Nephron (organoid): ENCODE results near the gene SERHL2.
"Not testable (repeated sequence)": the region's sequence is repeated elsewhere in the genome, so short reads cannot be mapped to it uniquely, and the experiment has no call there.

Source experiments
- H3K27ac Mint-ChIP-seq, 3 experiments: 2 replicates each; pipeline ENCODE4 v1.8.0; 2020; ENCODE audit warnings: mixed read lengths in 3 of 3, mild to moderate bottlenecking in 2 of 3, moderate library complexity in 1 of 3
- H3K27me3 Mint-ChIP-seq: 2 replicates; pipeline ENCODE4 v1.8.0; 2021; ENCODE audit warnings: low read depth, mild to moderate bottlenecking, moderate library complexity, mixed read lengths
- H3K36me3 Mint-ChIP-seq: 2 replicates; pipeline ENCODE4 v1.8.0; 2020; ENCODE audit warnings: low read depth, mixed read lengths
- H3K4me1 Mint-ChIP-seq: 2 replicates; pipeline ENCODE4 v1.8.0; 2020; ENCODE audit warnings: mixed read lengths
- H3K4me3 Mint-ChIP-seq, 3 experiments: 2 replicates each; pipeline ENCODE4 v1.8.0; 2020; ENCODE audit warnings: mild to moderate bottlenecking in 3 of 3, mixed read lengths in 3 of 3, moderate library complexity in 2 of 3
- H3K9me3 Mint-ChIP-seq: 2 replicates; pipeline ENCODE4 v1.8.0; 2020; ENCODE audit warnings: mixed read lengths
- TF ChIP-seq, protein P1 (sequence below), 3 experiments: fragments of 200-600 bp; sonication (generic); IDR thresholded peaks; one replicate each; pipeline ENCODE4 v1.5.0; 2021; ENCODE audit warnings: antibody characterized with exemption in 3 of 3; ENCODE audit not compliant: unreplicated experiment in 3 of 3

Gene SERHL2, protein sequence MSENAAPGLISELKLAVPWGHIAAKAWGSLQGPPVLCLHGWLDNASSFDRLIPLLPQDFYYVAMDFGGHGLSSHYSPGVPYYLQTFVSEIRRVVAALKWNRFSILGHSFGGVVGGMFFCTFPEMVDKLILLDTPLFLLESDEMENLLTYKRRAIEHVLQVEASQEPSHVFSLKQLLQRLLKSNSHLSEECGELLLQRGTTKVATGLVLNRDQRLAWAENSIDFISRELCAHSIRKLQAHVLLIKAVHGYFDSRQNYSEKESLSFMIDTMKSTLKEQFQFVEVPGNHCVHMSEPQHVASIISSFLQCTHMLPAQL

DNA sequence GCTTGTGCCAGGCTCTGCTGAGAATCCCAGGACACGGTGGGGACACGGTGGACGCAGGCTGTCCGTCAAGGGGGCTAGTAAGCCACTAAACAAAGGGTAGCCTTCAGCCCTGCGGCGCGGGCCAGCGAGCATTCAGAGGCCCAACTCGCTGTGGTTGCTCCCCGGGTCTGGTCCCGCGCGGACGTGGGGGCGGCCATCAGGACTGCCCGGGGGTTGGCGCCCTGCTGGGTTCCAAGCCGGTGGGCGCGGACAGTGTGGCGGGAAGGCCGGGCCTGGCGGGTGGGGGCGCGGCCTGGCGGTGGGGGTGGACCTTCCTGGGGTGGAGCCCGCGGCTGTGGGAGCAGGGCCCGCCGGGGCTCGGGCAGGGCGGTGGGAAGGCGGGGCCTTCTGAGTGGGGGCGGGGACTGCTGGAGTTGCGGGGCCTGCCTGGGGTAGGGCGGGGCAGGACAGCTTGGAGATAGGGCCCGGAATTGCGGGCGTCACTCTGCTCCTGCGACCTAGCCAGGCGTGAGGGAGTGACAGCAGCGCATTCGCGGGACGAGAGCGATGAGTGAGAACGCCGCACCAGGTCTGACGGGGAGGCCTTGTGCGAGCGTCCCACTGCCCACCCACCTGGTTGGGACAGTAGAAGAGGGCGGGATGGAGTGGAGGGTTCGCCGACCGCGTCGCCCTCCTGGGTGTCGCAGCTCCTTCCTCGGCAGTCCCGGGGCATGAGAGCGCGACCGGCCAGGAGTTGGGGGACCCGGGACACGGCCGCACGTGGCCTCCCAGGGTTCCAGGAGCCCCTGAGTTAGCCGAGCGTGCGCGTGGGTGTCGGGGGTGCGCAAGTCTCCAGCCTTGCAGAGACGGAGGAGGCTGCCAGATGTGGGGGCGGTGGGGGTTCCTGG lies at the start of gene SERHL2:
Gene SERHL2, plus strand, starts transcription at position 482 of the 887 bp plus-strand sequence. Its CDS starts 65 bp downstream, at position 547.
- TF ChIP-seq, protein P1, sequence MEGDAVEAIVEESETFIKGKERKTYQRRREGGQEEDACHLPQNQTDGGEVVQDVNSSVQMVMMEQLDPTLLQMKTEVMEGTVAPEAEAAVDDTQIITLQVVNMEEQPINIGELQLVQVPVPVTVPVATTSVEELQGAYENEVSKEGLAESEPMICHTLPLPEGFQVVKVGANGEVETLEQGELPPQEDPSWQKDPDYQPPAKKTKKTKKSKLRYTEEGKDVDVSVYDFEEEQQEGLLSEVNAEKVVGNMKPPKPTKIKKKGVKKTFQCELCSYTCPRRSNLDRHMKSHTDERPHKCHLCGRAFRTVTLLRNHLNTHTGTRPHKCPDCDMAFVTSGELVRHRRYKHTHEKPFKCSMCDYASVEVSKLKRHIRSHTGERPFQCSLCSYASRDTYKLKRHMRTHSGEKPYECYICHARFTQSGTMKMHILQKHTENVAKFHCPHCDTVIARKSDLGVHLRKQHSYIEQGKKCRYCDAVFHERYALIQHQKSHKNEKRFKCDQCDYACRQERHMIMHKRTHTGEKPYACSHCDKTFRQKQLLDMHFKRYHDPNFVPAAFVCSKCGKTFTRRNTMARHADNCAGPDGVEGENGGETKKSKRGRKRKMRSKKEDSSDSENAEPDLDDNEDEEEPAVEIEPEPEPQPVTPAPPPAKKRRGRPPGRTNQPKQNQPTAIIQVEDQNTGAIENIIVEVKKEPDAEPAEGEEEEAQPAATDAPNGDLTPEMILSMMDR (IDR thresholded peaks at IDR 0.05; ENCODE audit: unreplicated experiment in 3 of 3) = no peak
- H3K4me3 Mint-ChIP-seq = peak within 1 kb of the TSS; percentile 87 to 89 (median 88)
- peaks cover 5% of the 10 kb centered on the region for H3K4me1 Mint-ChIP-seq
- H3K9me3 Mint-ChIP-seq = peaks cover 8% of the 10 kb centered on the region
- H3K27ac Mint-ChIP-seq = peak within 1 kb of the TSS in 1 of 3 experiments; percentile 73
- no peaks in the 10 kb centered on the region for H3K36me3 Mint-ChIP-seq
- peaks cover 12% of the 10 kb centered on the region for H3K27me3 Mint-ChIP-seq

DNA sequence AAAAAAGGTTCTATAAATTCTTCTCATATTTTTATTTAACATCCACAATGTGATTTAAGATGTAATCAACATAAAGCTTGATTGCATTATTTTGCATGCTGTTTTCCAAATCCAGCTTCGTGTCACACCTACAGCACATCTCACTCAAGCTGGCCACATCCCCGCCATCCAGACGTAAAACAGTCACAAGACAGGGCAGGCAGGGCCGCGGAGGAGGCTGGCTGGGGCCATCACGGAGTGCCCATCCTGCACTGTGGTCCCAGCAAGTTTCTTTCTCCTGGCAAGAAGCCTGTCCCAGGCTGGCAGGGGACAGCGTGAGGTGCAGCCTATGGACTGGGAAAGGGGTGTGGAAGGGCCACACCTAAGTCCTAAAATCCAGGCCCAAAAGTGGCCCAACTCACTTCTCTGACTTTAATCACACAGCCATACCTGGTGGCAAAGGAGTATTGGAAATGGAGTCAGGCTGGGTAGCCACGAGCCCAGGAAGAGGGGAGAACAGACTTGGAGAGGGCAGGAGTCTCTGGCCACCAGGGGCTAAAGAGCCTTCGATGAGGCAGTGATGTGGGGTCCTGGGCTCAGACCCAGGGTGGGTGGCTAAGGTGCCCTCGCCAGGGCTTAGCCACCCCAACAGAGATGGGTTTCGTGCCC lies 45.3 kb upstream of the SERHL2 start:
- not testable (repeated sequence) for H3K4me1 Mint-ChIP-seq, H3K4me3 Mint-ChIP-seq, H3K9me3 Mint-ChIP-seq, H3K27ac Mint-ChIP-seq, H3K27me3 Mint-ChIP-seq
- peaks cover 12% of the 10 kb centered on the region for H3K36me3 Mint-ChIP-seq

DNA sequence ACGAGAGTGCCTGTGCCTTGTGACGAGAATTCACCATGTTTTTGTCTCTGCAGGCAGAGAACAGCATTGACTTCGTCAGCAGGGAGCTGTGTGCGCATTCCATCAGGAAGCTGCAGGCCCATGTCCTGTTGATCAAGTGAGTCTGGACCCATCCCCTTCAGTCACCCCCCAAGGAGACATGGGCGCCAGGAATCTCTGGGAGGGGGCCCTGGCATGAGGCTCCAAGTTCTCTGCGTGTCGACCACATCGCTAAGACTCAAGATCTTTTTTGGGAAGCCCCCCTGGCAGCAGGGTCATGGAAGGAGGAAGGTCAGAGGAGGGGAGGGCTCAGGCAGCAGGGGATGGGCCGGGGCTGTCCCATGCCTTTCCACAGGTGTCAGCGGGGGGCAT lies 44.8 kb upstream of the SERHL2 start:
- not testable (repeated sequence) for H3K27ac Mint-ChIP-seq, H3K27me3 Mint-ChIP-seq, H3K9me3 Mint-ChIP-seq, H3K4me1 Mint-ChIP-seq, H3K4me3 Mint-ChIP-seq
- H3K36me3 Mint-ChIP-seq = peaks cover 12% of the 10 kb centered on the region

DNA sequence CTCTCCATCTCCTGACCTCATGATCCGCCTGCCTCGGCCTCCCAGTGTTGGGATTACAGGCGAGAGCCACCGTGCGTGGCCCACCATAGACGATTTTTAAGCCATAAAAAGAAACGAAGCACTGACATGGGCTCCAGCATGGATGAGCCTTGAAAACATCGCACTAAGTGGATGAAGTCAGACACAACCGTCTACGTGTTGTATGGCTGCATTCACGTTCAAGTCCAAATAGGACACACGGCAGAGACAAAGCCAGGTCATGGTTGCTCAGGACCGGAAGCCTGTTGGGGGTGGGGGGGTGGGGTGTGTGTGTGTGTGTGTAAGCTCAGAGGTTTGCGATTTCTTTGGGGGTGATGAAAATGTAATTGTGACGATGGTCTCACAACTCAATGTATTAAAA lies 44.2 kb upstream of the SERHL2 start:
- H3K9me3 Mint-ChIP-seq = no peaks in the 10 kb centered on the region
- TF ChIP-seq, protein P1 (IDR thresholded peaks at IDR 0.05; ENCODE audit: unreplicated experiment in 3 of 3) = no peak
- no peak overlapping the region for H3K27ac Mint-ChIP-seq

DNA sequence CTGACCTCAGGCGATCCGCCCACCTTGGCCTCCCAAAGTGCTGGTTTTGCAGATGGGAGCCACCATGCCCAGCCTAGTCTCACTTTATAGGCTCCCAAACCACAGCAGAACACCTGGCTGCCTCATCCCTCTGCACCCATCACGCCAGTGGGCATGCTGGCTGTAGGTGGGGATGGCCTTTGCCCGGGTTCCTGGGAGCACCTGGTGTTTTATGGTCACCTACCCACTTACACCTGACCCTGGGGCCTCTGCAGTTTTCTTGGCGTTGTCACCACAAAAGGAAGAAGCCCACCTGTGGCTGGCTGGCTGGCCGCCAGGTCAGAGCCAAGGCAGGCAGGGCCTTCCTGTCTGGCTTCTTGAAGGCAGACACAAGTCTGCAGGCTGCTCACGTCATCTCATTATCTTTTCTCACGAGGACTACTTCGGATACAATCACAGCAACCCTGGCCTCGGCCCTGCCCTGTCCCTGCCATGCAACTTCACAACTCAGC lies 42.3 kb upstream of the SERHL2 start:
- Mint-ChIP-seq H3K4me3 (no peak overlapping the region), H3K36me3 (peaks cover 20% of the 10 kb centered on the region), H3K27ac (peak overlapping the region; percentile 51 to 87 (median 52)), H3K27me3 (peaks cover 3% of the 10 kb centered on the region), H3K9me3 (no peaks in the 10 kb centered on the region), H3K4me1 (peaks cover 5% of the 10 kb centered on the region)
- TF ChIP-seq, protein P1 (IDR thresholded peaks at IDR 0.05; ENCODE audit: unreplicated experiment in 3 of 3) = no peak

More for the DNA sequence above, 44.2 kb upstream of the SERHL2 start:
- no peak overlapping the region for H3K4me3 Mint-ChIP-seq
- H3K27me3 Mint-ChIP-seq = peaks cover 3% of the 10 kb centered on the region
- H3K36me3 Mint-ChIP-seq = peaks cover 12% of the 10 kb centered on the region
- peaks cover 5% of the 10 kb centered on the region for H3K4me1 Mint-ChIP-seq

DNA sequence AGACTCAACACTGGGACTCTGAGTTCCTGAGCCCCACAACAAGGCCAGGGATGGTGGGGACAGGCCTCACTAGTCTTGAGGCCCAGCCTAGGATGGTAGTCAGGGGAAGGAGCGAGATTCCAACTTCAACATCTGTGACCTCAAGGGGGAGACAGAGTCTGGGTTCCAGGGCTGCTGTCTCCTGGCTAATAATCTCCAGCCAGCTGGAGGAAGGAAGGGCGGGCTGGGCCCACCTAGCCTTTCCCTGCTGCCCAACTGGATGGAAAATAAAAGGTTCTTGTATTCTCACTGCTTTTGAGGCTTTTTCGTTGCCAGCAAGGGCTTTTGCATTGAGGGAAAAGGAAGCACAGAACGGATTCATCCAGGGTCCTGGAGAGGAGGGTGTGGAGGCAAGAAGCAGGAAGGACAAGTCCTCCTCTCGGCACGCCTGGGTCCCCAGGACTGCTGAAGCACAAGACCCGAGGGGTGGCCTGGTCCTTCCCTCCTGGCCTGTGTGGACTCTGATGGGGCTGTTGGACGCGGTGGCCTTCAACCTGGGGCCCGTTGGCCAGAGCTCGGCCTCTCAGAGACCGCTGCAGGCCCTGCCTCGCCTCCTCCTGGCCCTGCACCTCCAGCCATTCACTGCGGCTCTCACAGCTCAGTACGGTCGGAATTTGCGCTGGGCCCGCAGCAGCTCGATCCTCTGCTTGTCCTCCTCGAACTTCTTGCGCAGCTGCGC lies 41.3 kb upstream of the SERHL2 start:
- not testable (repeated sequence) for H3K27me3 Mint-ChIP-seq, H3K4me1 Mint-ChIP-seq, H3K9me3 Mint-ChIP-seq
- H3K4me3 Mint-ChIP-seq = peak overlapping the region; percentile 30 to 64 (median 47)
- H3K36me3 Mint-ChIP-seq = peaks cover 21% of the 10 kb centered on the region
- TF ChIP-seq, protein P1 (IDR thresholded peaks at IDR 0.05; ENCODE audit: unreplicated experiment in 3 of 3) = peak; percentile 29 to 60 (median 56)
- H3K27ac Mint-ChIP-seq = peak overlapping the region; percentile 77 to 91 (median 77)

DNA sequence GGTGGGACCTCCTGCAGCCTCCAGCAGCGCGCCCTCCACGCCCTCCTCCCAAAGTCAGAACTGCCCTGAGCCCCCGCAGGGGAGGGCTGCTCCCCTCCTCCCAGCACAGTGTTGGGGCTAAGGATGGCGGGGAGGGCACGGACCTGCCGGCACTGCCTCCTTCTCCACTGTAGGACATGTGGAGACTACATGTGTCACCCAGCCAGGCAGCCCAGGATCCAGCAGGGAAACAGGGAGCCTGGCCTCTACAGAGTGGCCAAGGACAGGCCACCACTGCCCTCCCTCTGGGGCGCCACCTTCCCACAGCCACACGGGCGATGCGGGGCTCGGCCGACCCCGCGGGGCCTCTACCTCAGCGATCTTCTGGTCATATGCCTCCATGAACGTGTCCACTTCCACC lies 39.4 kb upstream of the SERHL2 start:
- H3K4me3 Mint-ChIP-seq, H3K9me3 Mint-ChIP-seq, H3K27me3 Mint-ChIP-seq, H3K27ac Mint-ChIP-seq, H3K4me1 Mint-ChIP-seq: not testable (repeated sequence)
- peaks cover 24% of the 10 kb centered on the region for H3K36me3 Mint-ChIP-seq

DNA sequence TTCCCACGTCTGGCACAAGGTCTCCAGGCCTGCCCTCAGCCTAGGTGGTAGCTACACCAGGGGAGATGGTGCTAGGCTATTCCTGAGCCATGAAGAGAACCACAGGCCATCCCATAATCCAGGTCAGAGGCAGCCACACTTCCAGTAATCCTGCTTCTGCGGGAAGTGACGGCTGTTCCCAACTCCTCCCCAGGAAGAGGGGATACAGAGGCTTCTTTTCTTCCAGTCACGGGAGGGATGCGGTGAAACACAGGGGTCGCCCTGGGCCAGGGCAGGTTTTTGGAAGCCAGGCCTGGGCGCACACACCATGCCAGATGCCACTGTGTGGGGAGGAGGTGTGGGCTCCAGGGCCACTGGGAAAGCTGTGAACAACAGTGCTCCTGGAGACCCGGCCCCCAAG lies 38.5 kb upstream of the SERHL2 start:
- H3K4me3 Mint-ChIP-seq, H3K27me3 Mint-ChIP-seq, H3K9me3 Mint-ChIP-seq, H3K27ac Mint-ChIP-seq: not testable (repeated sequence)
- Mint-ChIP-seq H3K4me1 (peaks cover 16% of the 10 kb centered on the region), H3K36me3 (peaks cover 24% of the 10 kb centered on the region)
